HG03558 (cell line): ENCODE data around the gene PTRHD1.

ENCODE experiments used
- ATAC-seq: cut with Tn5 transposase; IDR thresholded peaks from one replicate; pipeline ENCODE4 v1.9.1; 2021; ENCODE audit warnings: moderate number of reproducible peaks; ENCODE audit not compliant: unreplicated experiment; ENCODE audit errors: extremely low read depth

Gene PTRHD1

GRCh38 chr2:24831221-24832072 is 38.3 kb upstream of the PTRHD1 start:
- no peak for ATAC-seq

- no peak for ATAC-seq
Measured at GRCh38 chr2:24830786-24831185, 37.6 kb upstream of the PTRHD1 start.

GRCh38 chr2:24830351-24830750 is 37.2 kb upstream of the PTRHD1 start:
- ATAC-seq: no peak

GRCh38 chr2:24828238-24828996 is 35.2 kb upstream of the PTRHD1 start:
- no peak for ATAC-seq

- peak; percentile 51 for ATAC-seq
Measured at GRCh38 chr2:24827321-24828237, 34.4 kb upstream of the PTRHD1 start.

- ATAC-seq: no peak
Measured at GRCh38 chr2:24826773-24827145, 33.6 kb upstream of the PTRHD1 start.

- ATAC-seq: no peak
Measured at GRCh38 chr2:24825883-24826772, 32.9 kb upstream of the PTRHD1 start.

- no peak for ATAC-seq
Measured at GRCh38 chr2:24824966-24825882, 32.0 kb upstream of the PTRHD1 start.

- ATAC-seq: no peak
Measured at GRCh38 chr2:24824071-24824588, 30.9 kb upstream of the PTRHD1 start.

- ATAC-seq: no peak
Measured at GRCh38 chr2:24822049-24822706, 29.0 kb upstream of the PTRHD1 start.

GRCh38 chr2:24821433-24821891 is 28.3 kb upstream of the PTRHD1 start:
- ATAC-seq: no peak

GRCh38 chr2:24820598-24821432 is 27.6 kb upstream of the PTRHD1 start:
- ATAC-seq: no peak

GRCh38 chr2:24820175-24820513 is 27.0 kb upstream of the PTRHD1 start:
- no peak for ATAC-seq

GRCh38 chr2:24819442-24820174 is 26.4 kb upstream of the PTRHD1 start:
- no peak for ATAC-seq

GRCh38 chr2:24818721-24819167 is 25.6 kb upstream of the PTRHD1 start:
- no peak for ATAC-seq

GRCh38 chr2:24816884-24817283 is 23.7 kb upstream of the PTRHD1 start:
- ATAC-seq: no peak
